Measurements from ENCODE around the gene TMCO1.
A peak's percentile ranks its signal among the peaks of the same experiment; 100 is the strongest.
"Not testable (repeated sequence)": the region's sequence is repeated elsewhere in the genome, so short reads cannot be mapped to it uniquely, and the experiment has no call there.

Gene TMCO1

DNA sequence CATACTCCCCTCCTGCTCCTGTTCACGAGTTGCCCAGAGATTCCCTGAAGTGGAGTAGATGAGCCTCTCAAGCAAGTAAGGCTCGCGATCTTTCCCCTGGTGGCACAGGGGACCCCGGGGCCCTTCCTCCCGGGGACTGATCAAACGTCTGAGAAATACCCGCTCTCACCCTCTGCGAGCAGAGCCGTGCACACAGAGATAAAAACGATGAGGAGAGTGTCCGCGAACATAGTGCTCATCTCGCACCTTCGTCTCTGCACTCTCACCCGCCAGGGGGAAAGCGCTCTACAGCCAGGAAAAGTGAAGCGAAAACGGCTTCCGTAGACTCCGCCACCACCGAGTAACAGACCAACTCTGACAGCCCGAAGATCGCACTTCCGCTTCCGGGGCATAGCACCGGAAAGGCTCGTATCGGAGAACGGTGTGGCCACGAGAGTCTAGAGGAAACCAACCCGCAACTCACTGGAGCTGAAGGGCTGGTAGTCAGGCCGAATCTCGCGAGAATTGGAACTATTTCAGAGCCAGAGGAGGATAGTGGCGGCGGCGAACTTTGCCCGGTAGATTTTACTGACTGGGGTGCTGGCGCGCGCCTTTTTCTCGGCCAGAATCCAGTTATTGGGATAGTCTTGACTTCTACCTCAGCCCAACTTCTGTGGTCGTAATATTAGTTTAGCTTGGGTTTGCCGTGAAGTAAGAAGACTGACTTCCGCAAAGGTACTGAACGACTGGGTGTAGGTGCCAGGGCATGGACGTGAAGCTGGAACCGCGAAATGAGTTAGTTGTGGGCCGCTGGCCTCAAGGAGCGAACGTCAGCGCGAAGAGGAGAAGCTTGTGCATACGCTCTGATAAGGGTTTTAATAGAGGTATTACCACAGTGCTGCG lies at the start of gene TMCO1:
TMCO1 (minus strand) TSS at position 356 of the 882 bp plus-strand sequence; CDS start at position 239, 117 bp downstream.
- DNase-seq (ENCODE audit: low read depth in 2 of 2), result peak; percentile 84 to 85

DNA sequence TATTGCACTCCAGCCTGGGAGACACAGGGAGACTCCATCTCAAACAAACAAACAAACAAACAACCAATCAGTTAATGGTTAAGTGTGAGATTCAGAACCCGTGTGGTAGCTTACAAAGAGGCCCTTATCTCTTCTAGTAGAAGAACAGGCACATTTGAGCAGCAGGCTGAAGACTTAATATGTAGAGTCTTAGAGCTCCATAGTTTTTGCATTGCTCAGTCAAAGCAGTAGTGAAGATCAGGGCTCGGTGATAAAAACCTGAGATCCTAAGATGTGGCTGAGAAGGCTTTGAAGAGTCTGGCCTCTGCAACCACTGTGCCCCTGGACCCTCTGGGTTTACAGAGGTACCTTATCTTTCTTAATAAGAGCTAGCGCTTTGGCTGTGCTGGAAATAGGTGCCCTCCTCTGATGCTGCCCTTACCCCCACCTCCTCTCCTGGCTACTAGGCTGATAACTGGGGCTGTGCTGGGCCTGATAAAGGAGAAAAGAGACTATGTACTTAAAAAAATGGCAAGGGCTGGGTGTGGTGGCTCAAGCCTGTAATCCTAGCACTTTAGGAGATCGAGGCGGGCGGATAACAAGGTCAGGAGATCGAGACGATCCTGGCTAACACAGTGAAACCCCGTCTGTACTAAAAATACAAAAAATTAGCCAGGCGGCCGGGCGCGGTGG lies 48.3 kb upstream of the TMCO1 start:
- no peak for DNase-seq (ENCODE audit: low read depth in 2 of 2)

- DNase-seq (ENCODE audit: low read depth in 2 of 2), result no peak
Observed at GRCh38 chr1:165816157-165816556, 47.5 kb upstream of the TMCO1 start.

GRCh38 chr1:165815725-165816124 lies 47.1 kb upstream of the TMCO1 start:
- DNase-seq (ENCODE audit: low read depth in 2 of 2), result no peak

DNA sequence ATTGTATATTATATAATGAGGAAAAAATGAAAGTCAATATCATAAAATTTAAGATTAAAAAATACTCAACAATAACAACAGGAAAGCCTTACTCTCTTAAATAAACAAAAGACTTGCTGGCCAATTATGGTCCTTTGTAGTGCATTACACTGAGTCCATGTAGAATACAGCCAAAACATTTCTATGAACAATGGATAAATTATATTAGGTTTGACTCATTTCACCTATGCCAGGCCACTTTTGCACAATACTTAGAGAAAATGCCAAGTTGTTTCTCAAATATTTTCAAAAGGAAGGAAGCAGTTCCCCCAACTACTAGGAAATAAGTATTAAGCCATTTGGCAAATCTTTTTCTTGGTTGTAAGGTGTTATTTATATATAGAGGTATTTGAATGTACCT lies 38.9 kb upstream of the TMCO1 start:
- DNase-seq (ENCODE audit: low read depth in 2 of 2), result no peak

DNA sequence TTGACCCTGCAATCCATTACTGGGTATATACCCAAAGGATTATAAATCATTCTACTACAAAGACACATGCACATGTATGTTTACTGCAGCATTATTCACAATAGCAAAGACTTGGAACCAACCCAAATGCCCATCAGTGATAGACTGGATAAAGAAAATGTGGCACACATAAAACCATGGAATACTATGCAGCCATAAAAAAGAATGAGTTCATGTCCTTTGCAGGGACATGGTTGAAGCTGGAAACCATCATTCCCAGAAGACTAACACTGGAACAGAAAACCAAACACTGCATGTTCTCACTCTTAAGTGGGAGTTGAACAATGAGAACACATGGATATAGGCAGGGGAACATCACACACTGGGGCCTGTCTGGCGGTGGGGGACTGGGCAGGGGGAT lies 35.8 kb upstream of the TMCO1 start:
- not testable (repeated sequence) for DNase-seq (ENCODE audit: low read depth in 2 of 2)

- DNase-seq (ENCODE audit: low read depth in 2 of 2), result no peak
Observed at GRCh38 chr1:165799387-165799786, 30.7 kb upstream of the TMCO1 start.

DNA sequence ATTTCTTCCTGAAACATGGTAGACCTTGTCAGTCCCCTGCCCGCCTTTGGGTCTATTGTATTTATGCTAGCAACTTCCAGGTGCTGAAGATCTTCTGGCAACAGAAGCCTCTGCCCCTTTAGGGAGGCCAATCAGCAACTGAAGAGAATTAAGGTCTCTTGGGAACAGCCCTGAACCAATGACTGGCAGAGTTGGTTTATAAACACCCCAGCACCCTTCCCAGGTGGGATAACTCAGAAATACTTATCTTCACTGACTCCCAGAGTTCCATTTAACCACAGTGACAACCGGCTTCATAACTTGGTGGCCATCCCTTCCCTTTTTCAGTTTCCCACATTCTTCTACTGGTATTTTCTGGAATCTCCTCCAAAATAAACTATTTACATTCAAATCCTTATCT lies 27.2 kb upstream of the TMCO1 start:
- DNase-seq (ENCODE audit: low read depth in 2 of 2), result no peak

DNA sequence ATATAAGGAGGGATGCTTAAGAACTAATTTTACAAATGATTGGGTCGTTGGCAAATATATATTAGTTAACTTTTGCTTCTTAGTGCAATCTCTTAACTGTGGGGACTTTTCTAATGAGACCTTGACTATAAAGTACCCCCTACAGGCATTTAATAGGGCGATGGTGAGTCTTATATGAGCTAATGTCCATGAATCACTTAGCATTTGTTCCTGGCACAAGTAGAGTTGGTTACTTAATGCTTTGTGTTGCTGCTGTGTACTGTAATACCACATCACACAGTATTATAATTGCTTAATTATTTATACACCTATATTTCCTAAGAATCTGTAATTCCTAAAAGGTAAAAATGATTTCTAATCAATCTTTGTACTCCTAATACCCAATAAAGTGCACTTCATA lies 25.3 kb upstream of the TMCO1 start:
- DNase-seq (ENCODE audit: low read depth in 2 of 2), result no peak

DNA sequence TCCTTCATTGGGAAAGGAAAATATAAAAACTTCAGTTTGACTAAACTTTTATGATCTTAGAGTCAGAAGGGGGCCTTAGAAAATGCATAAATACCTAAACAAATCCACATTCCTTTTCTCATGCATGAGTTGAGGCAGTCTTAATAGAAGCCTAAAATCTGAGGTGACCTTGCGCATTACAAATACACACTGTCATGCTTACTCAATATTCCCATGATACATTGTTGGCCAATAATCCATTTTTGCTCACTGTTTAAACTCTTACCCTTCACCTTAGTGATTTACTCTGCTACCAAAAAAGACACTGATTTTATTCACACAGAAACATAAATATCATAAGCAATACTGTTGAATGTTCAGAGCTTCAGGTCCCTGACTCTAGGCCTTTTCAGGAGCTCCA lies 19.1 kb upstream of the TMCO1 start:
- no peak for DNase-seq (ENCODE audit: low read depth in 2 of 2)

GRCh38 chr1:165783519-165783918 lies 14.9 kb upstream of the TMCO1 start:
- DNase-seq (ENCODE audit: low read depth in 2 of 2), result not testable (repeated sequence)

- DNase-seq (ENCODE audit: low read depth in 2 of 2), result not testable (repeated sequence)
Observed at GRCh38 chr1:165778197-165778596, 9.5 kb upstream of the TMCO1 start.

DNA sequence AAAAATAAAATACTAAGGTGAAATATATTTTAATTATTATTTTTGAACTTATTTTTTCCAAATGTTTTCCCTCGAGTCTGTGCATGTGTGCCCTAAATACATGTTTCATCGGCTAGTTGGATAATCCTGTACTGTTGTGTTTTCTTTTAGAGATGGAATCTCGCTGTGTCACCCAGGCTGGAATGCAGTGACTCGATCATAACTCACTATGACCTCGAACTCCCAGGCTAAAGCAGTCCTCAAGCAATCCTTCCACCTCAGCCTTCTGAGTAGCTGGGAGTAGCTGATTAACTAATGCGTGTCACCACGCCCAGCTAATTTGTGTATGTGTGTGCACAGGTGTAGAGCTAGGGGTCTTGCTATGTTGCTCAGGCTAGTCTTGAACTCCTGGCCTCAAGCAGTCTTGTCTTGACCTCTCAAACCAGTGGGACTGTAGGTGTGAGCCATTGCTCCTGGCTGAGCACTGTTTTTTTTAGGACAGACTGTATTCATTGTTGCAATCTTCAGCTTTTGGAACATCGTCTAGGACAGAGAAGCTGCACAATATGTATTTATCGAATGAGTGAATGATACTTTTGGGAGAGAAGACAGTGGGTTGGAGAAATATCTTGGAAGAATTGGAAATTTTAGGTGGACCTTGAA lies 4.8 kb upstream of the TMCO1 start:
- DNase-seq (ENCODE audit: low read depth in 2 of 2), result no peak

DNA sequence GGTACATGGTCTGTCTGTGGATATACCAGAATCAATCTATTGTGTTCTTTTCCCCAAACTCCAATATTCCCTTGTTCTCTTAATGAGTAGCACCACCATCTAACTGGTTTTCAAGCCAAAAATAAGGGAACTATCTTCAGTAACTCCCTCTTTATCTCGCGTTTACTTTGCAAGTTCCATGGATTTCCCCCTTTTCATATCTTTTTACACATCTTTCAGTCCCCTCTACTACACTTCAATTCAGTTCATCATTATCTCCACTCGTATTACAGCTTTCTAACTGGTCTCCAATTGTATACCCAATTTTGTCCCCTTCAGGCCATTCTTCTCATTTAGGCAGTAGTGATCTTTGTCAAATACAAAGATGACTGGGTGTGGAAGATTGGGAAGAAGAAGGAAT lies 4.1 kb upstream of the TMCO1 start:
- no peak for DNase-seq (ENCODE audit: low read depth in 2 of 2)

GRCh38 chr1:165764277-165764676 lies 4.4 kb downstream of the TMCO1 start:
- no peak for DNase-seq (ENCODE audit: low read depth in 2 of 2)

DNA sequence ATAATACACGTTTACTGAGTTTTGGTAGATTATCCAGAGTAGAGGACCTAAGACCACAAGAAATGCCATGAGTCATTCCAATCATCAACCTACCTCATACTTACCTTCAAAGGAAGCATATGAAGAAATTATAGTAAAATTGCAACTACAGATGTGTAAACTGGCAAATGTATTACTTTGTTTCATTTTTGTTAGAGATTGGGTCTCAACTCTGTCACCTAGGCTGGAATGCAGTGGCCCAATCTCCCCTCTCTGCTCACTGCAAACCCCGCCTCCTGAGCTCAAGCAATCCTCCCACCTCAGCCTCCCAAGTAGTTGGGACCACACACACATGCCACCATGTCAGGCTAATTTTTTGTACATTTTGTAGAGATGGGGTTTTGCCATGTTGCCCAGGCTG lies 5.2 kb downstream of the TMCO1 start:
- no peak for DNase-seq (ENCODE audit: low read depth in 2 of 2)

- DNase-seq (ENCODE audit: low read depth in 2 of 2), result no peak
Observed at GRCh38 chr1:165762725-165763124, 5.9 kb downstream of the TMCO1 start.

- DNase-seq (ENCODE audit: low read depth in 2 of 2), result no peak
Observed at GRCh38 chr1:165759095-165759494, 9.6 kb downstream of the TMCO1 start.

DNA sequence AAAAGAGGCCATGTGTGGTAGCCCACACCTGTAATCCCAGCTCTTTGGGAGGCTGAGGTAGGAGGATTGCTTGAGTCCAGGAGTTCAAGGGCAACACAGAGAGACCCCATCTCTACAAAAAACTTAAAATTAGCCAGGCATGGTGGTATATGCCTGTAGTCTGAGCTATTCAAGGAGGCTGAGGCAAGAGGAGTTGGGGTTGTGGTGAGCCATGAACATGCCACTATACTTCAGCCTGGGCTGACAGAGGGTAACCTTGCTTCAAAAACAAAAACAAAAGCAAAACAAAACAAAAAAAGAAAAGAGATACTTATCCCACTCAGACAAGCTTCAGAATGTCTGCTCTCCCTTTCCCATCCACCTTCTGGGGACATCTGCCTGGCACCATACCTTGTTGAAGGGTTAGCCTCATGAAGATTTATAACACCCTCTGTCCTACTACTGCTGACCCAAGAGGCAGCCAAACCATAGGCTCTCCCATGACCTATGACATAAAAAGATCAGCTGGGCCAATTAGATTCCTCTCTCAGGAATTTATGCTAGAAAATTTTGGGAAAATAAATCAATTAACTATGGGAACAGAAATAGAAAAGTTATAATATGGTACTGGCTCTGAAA lies 13.2 kb downstream of the TMCO1 start:
- DNase-seq (ENCODE audit: low read depth in 2 of 2), result no peak

DNA sequence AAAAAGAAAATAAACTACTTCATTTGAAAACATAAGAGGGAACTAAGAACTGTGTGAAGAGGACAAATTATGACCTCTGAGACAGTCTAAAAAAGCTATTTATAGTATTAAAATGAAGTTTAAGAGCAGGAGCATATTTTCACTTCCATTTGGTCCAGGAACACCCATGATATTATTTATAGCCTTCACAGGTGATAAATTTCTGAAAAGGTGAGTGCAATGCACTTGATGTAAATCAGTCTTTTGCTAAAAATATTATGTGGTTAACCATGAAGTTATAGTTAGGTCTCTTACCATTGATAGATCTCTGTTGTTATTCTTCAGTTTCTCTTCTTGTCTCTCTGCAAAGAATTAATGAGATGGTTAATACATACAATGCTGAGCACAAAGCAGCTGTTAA lies 14.7 kb downstream of the TMCO1 start:
- DNase-seq (ENCODE audit: low read depth in 2 of 2), result no peak

- no peak for DNase-seq (ENCODE audit: low read depth in 2 of 2)
Observed at GRCh38 chr1:165748550-165748949, 20.1 kb downstream of the TMCO1 start.
